ENCODE measurements around the gene BCO2. TPM values are rescaled to one million over a fixed set of nuclear protein-coding genes. Genes with fewer than 3 reads are reported as not detected.

The BCO2 gene
- total RNA-seq, 1 experiment from 2014 or later, result 0.31 TPM

- Mint-ChIP-seq H3K4me1 (peaks cover 0 to 7% of the 10 kb centered on the region in 2 experiments; a peak in 1 of 4 replicates), H3K27ac (no peak overlapping the region), H3K27me3 (ENCODE audit: low read depth) (no peaks in the 10 kb centered on the region), H3K9me3 (no peaks in the 10 kb centered on the region), H3K36me3 (ENCODE audit: insufficient read depth in 1 of 3, low read depth in 3 of 3) (peaks cover 6 to 40% (median 34%) of the 10 kb centered on the region in 3 experiments; a peak in 6 of 7 replicates), H3K4me3 (no peak overlapping the region)
- Histone ChIP-seq H3K23me2 (ENCODE audit: insufficient read length, low read depth, low read length, poor library complexity, severe bottlenecking) (no peaks in the 10 kb centered on the region), H3K18ac (ENCODE audit: insufficient read length, low read depth, low read length) (no peak overlapping the region), H2AFZ (ENCODE audit: low read length) (no peak overlapping the region), H2BK120ac (ENCODE audit: low read depth, low read length, poor library complexity, severe bottlenecking) (no peak overlapping the region), H3K79me2 (ENCODE audit: insufficient read depth, low read length) (no peaks in the 10 kb centered on the region), H4K8ac (replicated peaks; ENCODE audit: insufficient read length, low read depth, low read length) (no peak overlapping the region), H4K20me1 (ENCODE audit: control insufficient read depth, insufficient read depth, insufficient read length) (no peaks in the 10 kb centered on the region), H3K27me3 (ENCODE audit: insufficient read depth, low read length) (no peaks in the 10 kb centered on the region), H3K4me1 (ENCODE audit: insufficient read depth, low read length) (no peaks in the 10 kb centered on the region), H3K27ac (ENCODE audit: insufficient read length, low read depth, low read length) (no peak overlapping the region), H2BK20ac (ENCODE audit: low read depth, low read length, poor library complexity, severe bottlenecking) (no peak overlapping the region), H2BK5ac (ENCODE audit: insufficient read length, low read length) (no peak overlapping the region), H4K91ac (ENCODE audit: insufficient read length, low read depth, low read length) (no peak overlapping the region), H3K9me3 (ENCODE audit: control insufficient read depth, low read depth, low read length) (no peaks in the 10 kb centered on the region), H2BK12ac (ENCODE audit: insufficient read length, low read depth, low read length) (no peak overlapping the region), H3K14ac (ENCODE audit: insufficient read depth, low read length) (no peak overlapping the region), H3K9ac (ENCODE audit: extremely low read depth, insufficient read length, low read length) (no peak overlapping the region), H3K56ac (ENCODE audit: insufficient read length, low read depth, low read length) (no peak overlapping the region), H3K79me1 (ENCODE audit: insufficient read depth, low read depth, low read length, poor library complexity, severe bottlenecking) (no peaks in the 10 kb centered on the region), H2AK5ac (ENCODE audit: insufficient read length, low read length) (no peak overlapping the region), H2BK15ac (ENCODE audit: low read depth, low read length) (no peak overlapping the region), H3K23ac (ENCODE audit: insufficient read length, low read depth, low read length) (no peak overlapping the region), H3K4me2 (ENCODE audit: insufficient read depth, insufficient read length, low read length) (no peak overlapping the region), H3T11ph (ENCODE audit: low read length) (no peak overlapping the region), H3K4ac (ENCODE audit: low read depth, low read length) (no peak overlapping the region), H4K5ac (ENCODE audit: insufficient read length, low read depth, low read length) (no peak overlapping the region)
- WGBS (ENCODE audit: extremely low coverage, insufficient read length, low lambda C conversion rate), result no CpG with 5 or more reads among the region's 8 CpGs
- DNase-seq, result no peak
- TF ChIP-seq CTCF (conservative IDR thresholded peaks at IDR 0.05), result no peak
Observed at GRCh38 chr11:112235750-112236390, 60.6 kb downstream of the BCO2 start.
